Measurements from ENCODE around the gene NFKB2.

NFKB2 gene

DNA sequence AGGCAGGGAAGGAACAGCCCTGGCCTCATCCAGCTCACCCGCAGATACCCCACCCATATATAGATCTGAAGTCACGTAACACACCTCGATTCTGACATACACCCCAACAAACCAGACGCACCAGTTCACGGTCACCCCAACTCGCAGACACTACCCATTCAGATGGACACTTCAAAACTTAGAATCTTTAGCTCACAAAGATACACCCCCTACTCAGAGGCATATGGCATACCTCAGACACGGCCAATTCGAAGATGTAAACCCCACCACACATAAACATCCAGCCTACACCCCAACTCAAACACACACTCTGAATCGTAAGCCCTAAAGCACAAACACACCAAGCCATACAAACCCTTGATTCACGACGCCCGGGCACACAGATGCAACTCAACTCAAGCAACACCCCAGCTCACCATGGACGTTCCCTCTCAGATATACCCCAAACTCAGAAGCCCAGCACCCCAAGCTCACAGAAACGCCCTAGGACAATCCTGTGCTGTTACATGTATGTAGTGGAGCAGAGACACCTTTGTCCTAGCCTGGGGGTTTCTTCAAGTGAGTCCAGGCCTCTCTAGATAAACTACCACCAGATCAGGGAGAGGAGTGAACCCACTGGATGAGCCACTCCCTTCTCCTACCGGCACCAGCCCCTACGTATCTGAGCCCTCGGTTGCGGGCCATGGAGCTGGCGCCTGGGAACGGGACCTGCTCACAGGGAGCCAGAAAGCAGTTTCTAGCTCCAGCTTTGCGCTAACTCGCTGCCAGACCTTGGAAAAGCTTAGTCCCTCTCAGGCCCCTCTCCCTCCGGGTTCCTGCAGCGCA, 14.3 kb downstream of the NFKB2 start:
- DNase-seq: peak in 1 of 2 experiments; percentile 22

DNA sequence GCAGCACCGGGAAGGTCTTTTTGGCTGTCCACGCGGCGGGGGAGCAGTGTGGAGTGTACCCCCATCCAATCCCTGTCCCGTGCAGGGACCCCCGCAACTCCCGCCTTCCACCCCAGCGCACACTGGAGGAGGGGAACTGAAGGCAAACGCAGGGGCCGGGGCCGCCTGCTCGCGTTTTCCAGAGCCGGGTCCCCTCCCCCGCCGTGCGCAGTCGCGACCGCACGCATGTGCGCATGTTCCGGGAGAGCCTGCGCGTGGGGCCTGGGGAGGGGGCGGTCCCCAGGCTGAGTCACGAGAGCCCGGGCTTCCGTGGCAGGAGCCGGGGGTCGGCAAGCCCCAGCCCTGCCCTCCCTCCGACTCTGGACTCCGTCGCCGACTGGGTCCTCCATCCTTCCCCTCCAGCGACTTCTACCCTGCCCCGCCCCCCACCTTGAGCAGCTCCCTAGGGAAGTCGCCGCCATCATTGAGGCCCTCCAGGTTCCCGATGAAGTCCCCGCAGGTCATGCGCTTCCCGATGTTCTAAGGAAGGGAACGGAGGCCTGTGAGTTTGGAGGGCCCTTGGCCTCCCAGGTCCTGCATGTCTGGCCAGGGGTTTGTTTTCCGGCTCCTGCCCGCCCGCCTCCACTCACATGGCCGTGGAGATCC, 15.0 kb downstream of the NFKB2 start:
- no peak for DNase-seq

DNA sequence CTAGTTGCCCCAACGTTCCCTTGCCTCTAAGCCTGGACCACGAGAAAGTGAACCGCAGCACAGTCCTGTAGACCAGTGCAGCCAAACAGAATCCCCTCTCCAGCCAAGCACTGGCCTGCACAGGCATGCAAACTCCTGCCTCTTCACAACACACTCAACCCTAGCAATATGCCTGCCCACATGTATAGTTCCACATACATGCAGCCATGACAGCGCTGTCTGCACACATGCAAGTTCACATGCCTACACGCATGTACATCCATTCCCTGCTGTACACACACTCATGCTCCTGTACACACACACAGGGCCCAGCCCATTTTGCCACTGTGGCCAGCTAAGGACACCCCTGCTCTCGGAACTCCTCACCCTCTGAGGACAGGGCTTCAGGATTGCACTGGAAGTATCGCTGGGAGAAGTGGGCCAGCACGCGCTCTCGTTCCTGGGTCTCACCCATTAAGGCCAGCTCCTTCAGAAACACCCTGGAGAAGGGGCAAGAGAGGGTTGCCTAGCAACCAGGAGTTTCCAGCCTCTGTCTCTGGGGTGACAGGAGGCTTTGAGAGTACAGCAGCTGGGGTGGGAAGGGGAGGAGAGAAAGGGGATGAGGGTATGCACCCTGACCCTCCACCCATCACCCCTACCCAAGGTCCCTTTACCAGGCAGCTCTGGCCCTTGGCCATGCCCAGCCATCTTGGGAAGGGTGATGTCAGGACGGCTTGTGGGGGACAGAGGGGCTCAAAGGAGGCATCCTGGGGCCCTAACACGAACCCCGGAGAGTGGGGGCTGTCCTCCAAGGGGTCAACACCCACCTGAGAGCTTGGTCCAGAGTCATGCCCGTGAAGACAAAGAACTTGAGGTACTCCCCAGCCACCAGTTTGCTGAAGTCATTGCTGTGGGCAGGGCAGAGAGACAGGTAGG, 16.1 kb downstream of the NFKB2 start:
- DNase-seq: no peak

DNA sequence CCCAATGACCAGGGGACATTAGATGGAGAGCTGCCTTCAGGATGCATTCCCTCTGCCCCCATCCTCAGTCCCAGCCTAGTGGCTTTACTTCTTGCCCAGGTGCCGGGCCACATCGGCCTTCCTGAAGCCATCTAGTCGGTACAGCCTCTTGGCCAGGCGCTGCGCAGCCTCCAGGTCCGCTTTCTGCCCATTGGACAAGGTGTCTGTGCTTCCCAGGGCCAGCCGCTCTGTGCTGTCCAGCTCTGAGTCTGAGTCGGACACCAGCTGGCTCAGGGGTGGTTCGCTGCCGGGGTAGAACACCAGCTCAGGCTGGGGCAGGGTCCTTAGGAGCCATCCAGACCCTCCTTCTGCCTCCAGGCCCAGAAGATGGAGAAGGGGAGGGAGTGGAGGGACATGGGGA, 16.8 kb downstream of the NFKB2 start:
- DNase-seq: no peak

DNA sequence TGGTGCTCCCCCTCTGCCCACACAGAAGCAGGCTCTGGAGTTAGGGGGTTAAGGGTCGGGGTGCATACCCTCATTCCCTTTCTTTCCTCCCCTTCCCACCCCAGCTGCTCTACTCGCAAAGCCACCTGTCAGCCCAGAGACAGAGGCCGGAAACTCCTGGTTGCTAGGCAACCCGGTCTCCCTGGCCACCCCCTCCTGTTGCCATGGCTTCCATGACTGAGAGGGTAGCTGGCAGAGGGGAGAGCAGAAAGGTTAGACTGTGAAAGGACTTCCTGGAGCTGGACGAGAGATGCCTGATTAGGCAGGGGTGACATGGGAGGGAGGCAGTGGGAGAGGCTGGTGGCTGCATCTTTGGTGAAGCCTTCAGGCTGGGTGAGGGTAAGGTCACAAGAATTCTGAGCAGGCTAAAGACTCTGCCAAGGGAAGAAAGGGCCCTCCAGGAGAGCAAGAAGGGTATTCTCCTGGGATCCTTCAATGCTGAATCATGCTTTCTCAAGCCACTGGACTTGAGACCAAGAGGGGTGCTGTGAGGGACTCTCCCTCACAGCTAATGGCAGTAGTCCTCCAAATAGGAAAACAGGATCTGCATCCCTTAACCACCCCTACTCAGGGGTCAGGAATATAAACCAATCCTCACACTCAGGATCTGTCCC, 17.7 kb downstream of the NFKB2 start:
- peak; percentile 36 to 54 for DNase-seq

DNA sequence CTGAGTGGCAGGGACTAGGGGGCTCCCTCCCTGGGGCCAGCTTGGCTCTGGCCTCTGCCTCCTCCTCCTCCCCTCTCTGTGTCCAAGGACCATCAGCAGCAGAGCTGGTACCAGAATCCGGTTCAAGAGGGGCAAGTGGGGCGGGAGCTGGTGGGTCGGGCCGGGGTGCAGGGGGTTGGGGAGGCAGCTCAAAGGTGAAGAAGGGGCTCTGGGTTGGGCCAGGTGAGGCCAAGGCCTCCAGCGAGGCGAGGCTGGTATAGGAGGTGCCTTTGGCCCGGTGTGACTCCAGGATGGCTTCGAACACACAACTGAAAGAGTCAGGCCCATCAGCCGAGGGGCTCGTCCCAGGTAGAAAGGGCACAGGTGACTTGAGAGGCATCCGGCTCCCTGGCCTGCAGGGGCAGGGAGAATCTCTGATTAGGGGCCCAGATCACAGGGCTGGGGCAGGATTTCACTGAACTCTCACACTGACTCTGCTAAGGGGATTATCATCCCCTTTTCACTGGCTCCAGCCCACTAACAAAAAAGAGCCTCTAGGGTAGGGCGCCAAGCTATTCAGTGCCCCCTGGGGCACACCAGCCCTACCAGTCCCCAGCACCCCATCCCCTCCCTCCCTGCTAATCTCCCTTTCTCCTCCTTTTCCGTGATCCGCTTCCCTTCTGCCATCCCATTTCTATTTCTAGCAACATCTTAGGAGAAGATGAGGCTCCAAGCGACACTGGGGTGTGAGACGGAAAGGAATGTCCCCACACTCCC, 18.5 kb downstream of the NFKB2 start:
- no peak for DNase-seq

DNA sequence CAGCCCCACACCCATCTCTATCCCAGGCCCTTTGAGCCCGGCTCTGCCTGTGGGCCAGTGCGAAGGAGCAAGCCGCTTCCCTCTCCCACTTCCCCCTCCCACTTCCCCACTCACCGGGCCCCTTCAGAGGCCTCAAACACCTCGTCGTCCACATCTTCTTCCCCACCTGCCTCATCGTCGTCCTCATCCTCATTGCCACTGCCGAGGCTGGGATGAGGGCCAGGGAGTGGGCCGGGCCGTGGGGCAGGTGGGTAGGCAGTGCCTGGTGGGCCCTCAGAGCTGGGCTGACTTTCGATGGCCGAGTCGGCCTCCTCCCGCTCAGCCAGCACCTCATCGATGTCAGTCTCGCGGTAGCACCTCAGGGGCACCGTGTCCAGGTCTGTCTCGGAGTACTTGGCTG, 19.2 kb downstream of the NFKB2 start:
- no peak for DNase-seq

DNA sequence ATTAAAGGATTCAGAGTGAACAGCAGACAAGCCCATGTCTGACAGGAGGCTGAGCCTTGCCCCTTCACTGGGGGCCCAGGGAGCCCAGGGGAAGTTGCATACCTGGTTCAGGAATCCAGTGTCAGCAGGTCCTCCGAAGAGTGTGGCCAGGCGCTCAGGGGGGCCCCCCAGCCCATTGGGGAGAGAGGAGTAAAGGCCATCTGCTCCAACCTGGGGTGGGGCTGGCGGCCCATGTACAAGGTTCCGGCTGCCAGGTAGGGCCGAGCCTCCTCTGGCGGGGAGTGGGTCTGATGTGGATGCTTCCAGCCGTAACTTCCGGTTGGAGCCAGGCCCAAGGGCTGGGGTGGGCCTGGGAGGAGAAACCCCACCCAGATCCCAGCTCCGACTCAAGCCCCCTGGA, 20.8 kb downstream of the NFKB2 start:
- DNase-seq: no peak

DNA sequence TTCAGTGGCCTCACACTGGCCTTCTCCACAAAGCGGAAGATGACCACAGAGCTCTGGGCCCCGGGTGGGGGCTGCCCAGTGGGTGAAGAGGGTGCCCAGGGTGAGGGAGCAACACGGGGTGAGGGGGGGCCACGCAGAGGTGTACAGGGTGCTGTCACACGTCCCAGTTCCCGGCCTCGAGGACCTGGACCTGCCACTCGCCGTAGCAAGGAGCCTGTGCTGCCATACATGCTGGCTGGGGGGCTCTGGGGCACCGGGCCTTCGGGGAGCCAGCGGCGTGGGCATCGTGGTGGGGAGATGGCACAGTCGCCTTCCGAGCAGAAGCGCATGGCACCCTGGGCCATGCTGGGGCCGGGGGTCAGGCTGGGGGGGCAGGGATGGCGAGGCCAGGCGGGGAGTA, 21.2 kb downstream of the NFKB2 start:
- DNase-seq: no peak

DNA sequence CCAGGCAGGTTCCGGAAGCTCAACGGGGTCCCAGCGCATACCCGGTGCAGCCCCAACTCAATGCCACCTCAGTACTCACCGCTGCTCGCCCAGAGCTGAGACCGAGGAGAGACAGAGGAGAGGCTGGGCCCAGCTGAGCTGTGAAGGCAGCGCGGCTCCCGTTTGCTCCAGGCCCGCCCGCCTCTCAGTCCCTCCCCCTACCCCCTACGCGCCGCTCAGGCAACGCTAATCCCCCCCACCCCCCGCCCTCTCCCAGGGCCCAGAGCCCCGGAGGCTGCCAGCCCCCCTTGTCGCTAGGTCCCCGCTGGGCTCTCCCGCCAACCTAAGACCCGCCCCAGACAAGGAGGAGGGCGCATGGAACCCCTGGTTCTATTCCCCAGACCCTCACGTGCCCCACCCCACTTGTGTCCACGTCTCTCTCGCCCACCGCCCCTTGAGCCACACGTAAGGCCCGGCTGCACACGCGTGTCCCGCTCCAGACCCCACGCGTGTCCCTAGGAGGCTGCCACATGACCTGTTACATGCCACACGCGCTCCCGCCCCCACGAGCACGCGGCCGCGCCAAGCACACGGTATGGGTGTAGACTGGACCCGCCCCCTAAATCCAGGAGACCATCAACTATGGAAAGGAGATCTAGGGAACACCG, 23.2 kb downstream of the NFKB2 start, which contains the start of gene PSD:
PSD (minus strand) TSS at position 164 of the 647 bp plus-strand sequence. CDS start 1,747 bp downstream, outside the sequence.
- DNase-seq: peak; percentile 38 to 69

DNA sequence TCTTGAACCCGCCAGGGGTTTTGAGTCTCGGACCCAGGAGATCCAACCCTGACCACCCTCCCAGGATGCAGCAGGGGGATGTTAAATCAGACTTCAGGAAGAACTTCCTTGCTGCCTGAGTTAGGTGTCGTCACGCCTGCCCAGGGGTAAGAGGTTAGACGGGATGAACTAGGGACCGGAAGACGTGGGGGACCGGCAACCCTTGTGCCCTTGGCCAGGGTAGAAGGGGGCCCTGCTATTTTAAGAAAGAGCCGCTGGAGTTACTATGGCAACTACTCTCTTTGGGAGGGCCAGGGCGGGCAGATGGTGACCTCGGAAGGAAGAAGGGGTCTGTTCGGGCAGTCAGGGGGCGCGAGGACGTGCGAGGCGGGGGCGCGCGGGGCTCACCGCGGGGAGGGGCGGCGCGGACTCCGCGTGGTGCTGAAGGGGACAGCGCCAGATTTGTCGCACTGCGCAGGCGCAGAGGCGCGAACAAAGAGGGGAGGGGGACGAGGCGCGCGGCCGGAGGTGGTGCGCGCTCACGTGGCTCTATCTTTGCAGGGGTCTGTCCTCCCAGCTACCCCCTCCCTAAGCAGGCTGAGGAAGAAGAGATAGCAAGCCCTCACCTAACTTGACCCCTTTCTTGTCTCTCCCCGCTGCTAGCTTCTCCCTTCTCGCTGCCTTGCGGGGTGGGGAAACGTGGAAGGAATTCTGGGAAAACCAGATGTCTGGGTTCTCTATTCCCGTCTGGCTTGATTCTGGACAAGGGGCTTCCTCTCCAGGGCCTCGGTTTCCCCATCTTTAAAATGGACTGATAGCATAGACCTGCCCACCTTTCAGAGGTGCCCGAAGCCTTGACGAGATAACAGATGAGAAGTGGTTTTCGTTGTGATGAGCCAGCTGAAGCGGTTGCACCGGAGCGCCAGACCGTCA, 24.0 kb downstream of the NFKB2 start:
- peak; percentile 42 to 77 for DNase-seq

DNA sequence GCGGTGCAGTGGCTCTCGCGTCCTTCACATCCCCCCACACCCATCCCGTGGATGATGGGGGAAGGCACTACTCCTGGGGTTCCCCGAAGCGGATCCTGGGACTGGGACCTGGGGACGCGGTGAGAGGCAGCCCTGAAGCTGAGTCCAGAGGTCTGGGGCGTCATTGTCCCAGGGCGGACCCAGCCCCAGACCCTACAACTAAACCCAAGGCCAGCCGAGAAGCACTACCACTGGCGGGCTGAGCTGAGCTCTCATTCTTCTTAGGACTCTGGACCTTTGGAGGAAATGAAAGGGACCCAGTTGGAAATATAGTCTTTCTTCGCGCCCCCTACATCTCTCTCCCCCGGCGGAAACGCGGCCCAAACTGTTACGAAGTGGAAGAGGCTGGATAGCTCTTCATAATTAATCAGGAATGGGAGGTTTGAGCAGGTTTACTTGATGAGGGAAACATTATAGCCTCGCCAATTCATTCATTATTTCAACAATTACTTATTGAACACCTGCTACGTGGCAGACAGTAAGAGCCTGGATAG, 24.7 kb downstream of the NFKB2 start:
- no peak for DNase-seq

DNA sequence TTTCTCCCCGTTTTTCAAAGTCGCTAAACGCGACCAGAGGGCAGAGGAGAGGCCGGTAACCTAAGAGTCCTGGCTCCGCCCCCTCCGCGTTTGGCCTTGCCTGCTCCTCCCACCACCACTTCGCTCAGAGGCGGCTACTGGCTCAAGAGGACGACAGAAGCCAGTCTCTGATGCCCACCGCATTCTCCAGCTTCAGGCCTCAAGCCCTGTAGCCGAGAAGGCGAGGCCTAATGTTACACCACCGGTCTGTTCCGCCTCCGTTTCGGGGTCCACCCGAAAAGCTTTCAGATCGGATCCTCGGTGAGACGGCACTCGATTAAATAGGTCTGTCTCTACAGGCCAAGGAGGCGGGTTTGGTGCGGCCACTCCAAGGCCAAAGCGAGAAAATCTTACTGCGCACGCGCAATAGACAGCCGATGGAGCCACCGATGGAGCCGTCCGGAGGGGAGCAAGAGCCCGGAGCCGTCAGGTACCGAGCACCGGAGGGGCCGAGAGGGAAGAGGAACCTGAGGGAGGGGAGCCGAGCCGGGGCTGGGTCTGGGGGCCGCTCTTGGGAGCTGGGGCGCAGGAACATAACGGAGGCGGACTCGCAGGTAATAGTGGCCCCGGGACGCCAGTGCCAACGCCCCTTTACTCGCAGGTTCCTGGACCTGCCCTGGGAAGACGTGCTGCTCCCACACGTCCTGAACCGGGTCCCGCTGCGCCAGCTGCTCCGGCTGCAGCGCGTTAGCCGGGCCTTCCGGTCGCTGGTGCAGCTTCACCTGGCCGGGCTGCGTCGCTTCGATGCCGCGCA, 25.4 kb downstream of the NFKB2 start, which contains the start of gene FBXL15:
FBXL15 (plus strand) TSS at position 123 of the 793 bp plus-strand sequence; CDS start at position 417, 294 bp downstream.
- peak; percentile 93 to 95 for DNase-seq

DNA sequence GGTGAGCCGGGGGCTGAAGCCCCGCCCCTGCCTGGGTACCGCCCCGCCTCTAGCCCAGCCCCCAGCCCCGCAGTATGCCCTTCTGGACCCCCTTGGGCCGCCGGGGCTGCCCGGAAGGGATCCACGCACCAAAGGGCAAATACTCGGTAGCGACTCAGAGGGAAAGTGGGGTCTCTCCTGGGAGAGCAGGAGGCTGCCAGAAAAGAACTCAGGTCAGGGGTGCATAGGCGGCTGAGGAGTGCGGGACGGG, 25.9 kb downstream of the NFKB2 start:
- no peak for DNase-seq

DNA sequence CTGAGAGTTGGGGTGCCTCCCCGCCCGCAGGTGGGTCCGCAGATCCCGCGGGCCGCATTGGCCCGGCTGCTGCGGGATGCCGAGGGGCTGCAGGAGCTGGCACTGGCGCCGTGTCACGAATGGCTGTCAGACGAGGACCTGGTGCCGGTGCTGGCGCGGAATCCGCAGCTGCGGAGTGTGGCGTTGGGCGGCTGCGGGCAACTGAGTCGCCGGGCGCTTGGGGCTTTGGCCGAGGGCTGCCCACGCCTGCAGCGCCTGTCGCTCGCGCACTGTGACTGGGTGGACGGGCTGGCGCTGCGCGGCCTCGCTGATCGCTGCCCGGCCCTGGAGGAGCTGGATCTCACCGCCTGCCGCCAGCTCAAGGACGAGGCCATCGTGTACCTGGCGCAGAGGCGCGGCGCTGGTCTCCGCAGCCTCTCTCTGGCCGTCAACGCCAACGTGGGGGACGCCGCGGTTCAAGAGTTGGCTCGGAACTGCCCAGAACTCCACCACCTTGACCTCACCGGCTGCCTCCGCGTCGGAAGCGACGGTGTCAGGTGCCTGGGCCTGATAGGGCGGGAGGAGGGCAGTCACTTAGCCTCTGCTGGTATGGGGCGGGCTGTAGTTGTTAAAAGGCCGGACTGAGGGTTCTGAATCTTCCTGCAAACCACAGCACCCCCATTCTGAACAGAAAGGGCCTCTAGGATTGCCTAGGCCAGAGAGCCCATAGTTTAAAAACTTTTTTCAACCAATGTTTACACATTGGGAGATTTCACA, 26.4 kb downstream of the NFKB2 start:
- peak in 1 of 2 experiments; percentile 34 for DNase-seq

DNA sequence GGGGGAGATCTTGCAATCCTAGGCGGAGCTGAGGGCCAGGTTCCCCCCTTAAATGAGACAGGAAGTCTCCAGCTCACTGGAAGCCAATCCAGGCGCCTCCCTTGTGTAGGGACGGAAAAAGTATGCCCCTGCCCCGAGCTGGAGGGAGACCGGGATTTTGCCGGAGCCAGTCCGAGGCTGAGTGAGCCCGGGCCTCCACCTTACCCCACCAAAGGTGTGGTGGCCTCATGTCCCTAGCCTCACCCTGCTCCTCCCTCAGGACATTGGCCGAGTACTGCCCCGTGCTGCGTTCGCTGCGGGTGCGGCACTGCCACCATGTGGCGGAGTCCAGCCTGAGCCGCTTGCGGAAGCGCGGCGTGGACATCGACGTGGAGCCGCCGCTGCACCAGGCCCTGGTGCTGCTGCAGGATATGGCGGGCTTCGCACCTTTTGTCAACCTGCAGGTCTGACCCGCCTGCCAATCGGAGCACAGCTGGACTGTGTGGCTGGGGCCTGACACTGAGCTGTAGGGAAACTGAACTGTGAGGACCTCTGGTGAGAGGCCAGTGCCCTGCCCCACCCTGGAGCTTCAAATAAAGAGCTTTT, 27.1 kb downstream of the NFKB2 start:
- DNase-seq: peak; percentile 50 to 78

DNA sequence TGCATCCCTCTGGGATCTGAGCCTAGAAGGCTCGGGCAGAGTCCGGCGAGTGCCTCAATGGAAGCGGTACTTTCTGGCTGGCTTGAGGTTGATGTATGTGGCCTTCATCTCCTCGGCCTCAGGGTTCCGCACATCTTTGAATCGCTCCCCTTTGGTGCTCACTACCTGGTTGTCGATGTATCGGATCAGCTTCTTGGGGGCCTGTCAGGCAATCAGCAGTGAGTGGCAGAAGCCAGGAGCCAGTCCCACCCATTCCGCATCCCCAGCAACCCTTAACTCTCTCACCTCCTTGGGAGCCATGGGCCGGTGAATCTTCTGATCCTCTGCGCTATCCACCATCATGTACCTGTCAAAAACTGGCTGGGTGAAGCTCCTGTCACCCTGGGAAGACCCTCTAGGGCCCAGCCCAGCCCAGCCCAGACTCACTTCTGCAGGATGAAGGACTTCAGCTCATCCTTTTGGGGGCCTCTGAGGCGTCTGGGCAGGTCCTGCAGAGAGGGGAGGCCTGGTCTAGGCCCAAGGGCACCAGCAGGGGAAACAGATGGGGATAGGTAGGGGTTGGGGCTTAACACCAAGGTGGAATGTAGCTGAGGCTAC, 28.0 kb downstream of the NFKB2 start:
- DNase-seq: no peak

DNA sequence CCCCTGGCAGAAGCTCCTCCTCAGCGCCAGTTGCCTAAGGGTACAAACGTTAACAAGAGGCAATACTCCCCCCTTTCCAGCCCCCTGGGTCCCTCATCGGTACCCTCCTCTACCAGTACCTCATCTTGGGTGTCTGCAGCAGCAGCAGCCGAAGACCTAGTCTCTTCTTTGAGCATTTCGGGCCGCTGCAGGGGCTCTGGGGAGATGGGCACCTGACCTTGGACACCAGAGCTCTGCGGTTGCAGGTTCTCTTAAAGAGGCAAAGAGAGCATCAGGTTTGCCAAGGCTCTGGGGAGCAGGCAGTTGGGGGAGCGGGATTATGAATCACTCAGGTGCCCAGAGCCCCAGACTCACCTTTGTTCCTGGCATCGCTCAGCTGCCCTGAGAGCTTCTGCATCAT, 28.6 kb downstream of the NFKB2 start:
- DNase-seq: no peak

Measured in NCI-H526 (cell line).